WERI-Rb-1 (cell line): Measurements from ENCODE around the gene COL6A5.

ENCODE experiments used
- DNase-seq: peaks from one replicate; pipeline ENCODE4 v3.0.0-alpha.2; 2020
- H3K27ac ChIP-seq: fragments of 250-450 bp; sonication (Bioruptor Pico); 2 replicates; pipeline ENCODE4 v1.5.1; 2020; ENCODE audit warnings: mild to moderate bottlenecking, moderate library complexity
- H3K27me3 ChIP-seq: fragments of 250-450 bp; sonication (Bioruptor Pico); 2 replicates; pipeline ENCODE4 v1.5.1; 2021; ENCODE audit warnings: mild to moderate bottlenecking, low read depth, moderate library complexity; ENCODE audit not compliant: insufficient read depth, severe bottlenecking
- H3K36me3 ChIP-seq: fragments of 250-450 bp; sonication (Bioruptor Pico); 2 replicates; pipeline ENCODE4 v1.5.1; 2020; ENCODE audit warnings: mild to moderate bottlenecking, moderate library complexity
- H3K4me3 ChIP-seq: 2 replicates; pipeline ENCODE4 v1.5.1; 2011; ENCODE audit warnings: low read depth, mild to moderate bottlenecking, control low read depth, low read length
- H3K9me3 ChIP-seq: fragments of 250-450 bp; sonication (Bioruptor Pico); 2 replicates; pipeline ENCODE4 v1.5.1; 2021; ENCODE audit warnings: mild to moderate bottlenecking, moderate library complexity; ENCODE audit not compliant: severe bottlenecking
- CTCF ChIP-seq: IDR thresholded peaks from 2 replicates; pipeline ENCODE4 v1.5.1; 2011; ENCODE audit warnings: low read depth, mild to moderate bottlenecking, control low read depth, inconsistent platforms, low read length

Gene COL6A5

GRCh38 chr3:130457671-130458070, 112.2 kb downstream of the COL6A5 start:
- H3K27me3 ChIP-seq: no peaks in the 10 kb centered on the region
- no peaks in the 10 kb centered on the region for H3K36me3 ChIP-seq
- H3K9me3 ChIP-seq: no peaks in the 10 kb centered on the region
- H3K27ac ChIP-seq: no peak overlapping the region
- H3K4me3 ChIP-seq: no peak overlapping the region
- no peak for DNase-seq
- no peak for TF ChIP-seq CTCF

- Histone ChIP-seq H3K27ac (no peak overlapping the region), H3K9me3 (no peaks in the 10 kb centered on the region), H3K36me3 (no peaks in the 10 kb centered on the region), H3K27me3 (no peaks in the 10 kb centered on the region), H3K4me3 (no peak overlapping the region)
- no peak for TF ChIP-seq CTCF
- DNase-seq: no peak
Observed at GRCh38 chr3:130459944-130460343, 114.5 kb downstream of the COL6A5 start.

DNA sequence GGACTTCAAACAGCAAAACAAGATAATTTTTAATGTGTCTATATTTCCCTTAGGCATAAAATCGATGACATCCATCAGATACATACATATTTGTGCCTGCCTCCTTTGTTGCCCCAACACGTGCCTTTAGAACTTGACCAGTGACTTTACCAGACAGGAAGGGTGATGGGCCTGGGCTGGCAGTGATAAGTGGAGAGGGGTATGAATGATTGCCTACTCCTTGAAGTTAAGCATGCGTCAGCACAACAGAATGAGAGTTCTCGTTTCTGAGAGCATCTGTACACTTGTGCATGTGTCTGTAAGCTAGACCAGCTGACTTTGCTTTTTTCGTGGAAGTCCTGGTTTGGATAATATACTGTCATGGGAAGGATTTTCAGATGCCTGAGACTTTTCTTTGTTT, 116.6 kb downstream of the COL6A5 start:
- no peak for TF ChIP-seq CTCF
- H3K9me3 ChIP-seq: no peaks in the 10 kb centered on the region
- DNase-seq: no peak

GRCh38 chr3:130463221-130463620, 117.7 kb downstream of the COL6A5 start:
- no peak for TF ChIP-seq CTCF
- Histone ChIP-seq H3K36me3 (no peaks in the 10 kb centered on the region), H3K27ac (no peak overlapping the region), H3K9me3 (no peaks in the 10 kb centered on the region), H3K4me3 (no peak overlapping the region), H3K27me3 (no peaks in the 10 kb centered on the region)
- no peak for DNase-seq

More for the DNA sequence above, 116.6 kb downstream of the COL6A5 start:
- no peak overlapping the region for H3K27ac ChIP-seq
- no peak overlapping the region for H3K4me3 ChIP-seq
- H3K27me3 ChIP-seq: no peaks in the 10 kb centered on the region
- no peaks in the 10 kb centered on the region for H3K36me3 ChIP-seq

DNA sequence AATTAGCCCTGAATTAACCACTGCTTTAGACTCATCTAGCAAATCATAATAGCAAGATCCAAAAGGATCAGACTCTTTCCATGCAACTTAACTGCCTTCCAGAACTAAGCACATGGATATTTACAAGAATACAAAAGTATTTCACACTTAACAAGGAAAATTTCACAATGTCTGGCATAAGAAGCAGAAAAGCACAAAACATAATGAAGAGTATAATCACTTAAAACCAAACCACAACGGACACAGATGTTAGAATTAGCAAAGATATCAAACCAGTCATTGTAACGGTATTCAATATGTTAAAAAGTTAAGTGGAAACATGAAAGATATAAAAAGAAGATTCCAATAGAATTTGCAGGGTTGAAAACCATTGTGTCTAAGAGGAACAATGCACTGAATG, 120.0 kb downstream of the COL6A5 start:
- Histone ChIP-seq H3K9me3 (no peaks in the 10 kb centered on the region), H3K27ac (no peak overlapping the region), H3K36me3 (no peaks in the 10 kb centered on the region), H3K27me3 (peaks cover 4% of the 10 kb centered on the region), H3K4me3 (no peak overlapping the region)
- TF ChIP-seq CTCF: no peak
- no peak for DNase-seq

DNA sequence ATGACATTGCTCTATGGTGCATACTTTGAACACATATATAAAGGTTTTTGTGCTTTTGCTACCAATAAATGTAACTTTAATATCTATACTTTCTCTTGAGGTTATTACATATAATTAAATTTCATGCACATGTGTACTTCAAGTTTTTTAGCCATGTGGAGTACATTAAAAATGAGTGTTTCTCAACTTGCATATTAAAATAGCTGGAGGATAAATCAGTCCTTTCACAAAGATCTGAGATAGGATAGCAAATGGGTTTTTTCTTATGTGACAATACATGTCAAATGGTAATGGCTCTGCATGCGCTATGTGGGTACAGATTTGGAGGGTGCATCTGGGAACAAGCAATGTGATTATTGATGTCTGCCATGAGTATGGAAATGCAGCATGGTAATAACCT, 122.8 kb downstream of the COL6A5 start:
- no peak overlapping the region for H3K27ac ChIP-seq
- no peaks in the 10 kb centered on the region for H3K9me3 ChIP-seq
- H3K4me3 ChIP-seq: no peak overlapping the region
- DNase-seq: no peak
- H3K36me3 ChIP-seq: no peaks in the 10 kb centered on the region
- no peak for TF ChIP-seq CTCF
- peaks cover 6% of the 10 kb centered on the region for H3K27me3 ChIP-seq
